Measurements from ENCODE around the gene CPSF7.

CPSF7 gene
- long read RNA-seq, transcript CPSF7-202 (10 exons, 3,650 nt): minor isoform, 8 of 61 reads
- long read RNA-seq, transcript CPSF7-205 (10 exons, 3,524 nt): major isoform, 20 of 61 reads
- long read RNA-seq, partial matches to known transcripts: 4 of 61 reads
- long read RNA-seq, other reads (novel, unspliced or antisense): 28 of 61 reads

GRCh38 chr11:61429691-61430582 lies at the start of gene CPSF7, which contains the start of gene SDHAF2:
Gene CPSF7, minus strand, starts transcription at chr11:61429975. Its CDS starts 740 bp downstream, at chr11:61429235.
Gene SDHAF2, plus strand, starts transcription at chr11:61430124. Its CDS starts 23 bp downstream, at chr11:61430147.
- peak within 1 kb of the TSS; percentile 95 for H3K4me3 ChIP-seq (replicated peaks; ENCODE audit: insufficient read depth, low read length)
- peak; percentile 82 to 96 for DNase-seq (ENCODE audit: low read depth in 1 of 2, low spot score in 1 of 2)
- peak within 1 kb of the TSS; percentile 98 for H3K27ac ChIP-seq (replicated peaks)
- TF ChIP-seq CTCF (IDR thresholded peaks at IDR 0.05; ENCODE audit: insufficient read depth, low read length): no peak
- TF ChIP-seq SPI1 (IDR thresholded peaks at IDR 0.05; ENCODE audit: borderline replicate concordance, low read depth): peak; percentile 2; the same call in 1 of the 2 replicates
- peak; percentile 79 for TF ChIP-seq POLR2AphosphoS5 (IDR thresholded peaks at IDR 0.05; ENCODE audit: low read depth)
- peak; percentile 65 for TF ChIP-seq REST (IDR thresholded peaks at IDR 0.05; ENCODE audit: insufficient replicate concordance, low read depth)
- TF ChIP-seq GABPA (IDR thresholded peaks at IDR 0.05; ENCODE audit: low read depth): peak; percentile 95
- H3K27me3 ChIP-seq (ENCODE audit: insufficient read depth, poor library complexity, severe bottlenecking): no peaks in the 10 kb centered on the region

- TF ChIP-seq REST (IDR thresholded peaks at IDR 0.05; ENCODE audit: insufficient replicate concordance, low read depth) (no peak), GABPA (IDR thresholded peaks at IDR 0.05; ENCODE audit: low read depth) (no peak), POLR2AphosphoS5 (IDR thresholded peaks at IDR 0.05; ENCODE audit: low read depth) (no peak), SPI1 (IDR thresholded peaks at IDR 0.05; ENCODE audit: borderline replicate concordance, low read depth) (no peak), CTCF (IDR thresholded peaks at IDR 0.05; ENCODE audit: insufficient read depth, low read length) (peak; percentile 68)
- peak in 1 of 2 experiments; percentile 11 for DNase-seq (ENCODE audit: low read depth in 1 of 2, low spot score in 1 of 2)
- H3K4me3 ChIP-seq (replicated peaks; ENCODE audit: insufficient read depth, low read length): no peak overlapping the region
- no peaks in the 10 kb centered on the region for H3K27me3 ChIP-seq (ENCODE audit: insufficient read depth, poor library complexity, severe bottlenecking)
- H3K27ac ChIP-seq (replicated peaks): no peak overlapping the region
These were observed 48.0 kb upstream of the CPSF7 start for GRCh38 chr11:61477727-61478148.

GRCh38 chr11:61477126-61477525 lies 47.4 kb upstream of the CPSF7 start:
- Histone ChIP-seq H3K27me3 (ENCODE audit: insufficient read depth, poor library complexity, severe bottlenecking) (no peaks in the 10 kb centered on the region), H3K27ac (replicated peaks) (no peak overlapping the region), H3K4me3 (replicated peaks; ENCODE audit: insufficient read depth, low read length) (no peak overlapping the region)
- DNase-seq (ENCODE audit: low read depth in 1 of 2, low spot score in 1 of 2): no peak
- TF ChIP-seq SPI1 (IDR thresholded peaks at IDR 0.05; ENCODE audit: borderline replicate concordance, low read depth): no peak
- TF ChIP-seq CTCF (IDR thresholded peaks at IDR 0.05; ENCODE audit: insufficient read depth, low read length): no peak
- TF ChIP-seq POLR2AphosphoS5 (IDR thresholded peaks at IDR 0.05; ENCODE audit: low read depth): no peak
- no peak for TF ChIP-seq GABPA (IDR thresholded peaks at IDR 0.05; ENCODE audit: low read depth)
- TF ChIP-seq REST (IDR thresholded peaks at IDR 0.05; ENCODE audit: insufficient replicate concordance, low read depth): no peak

Data from HL-60 (cell line).